Suprapubic skin (tissue), 3 donors: ENCODE measurements around the gene SPRYD4.

Source experiments
- CTCF ChIP-seq, 2 donors: fragments of 200-600 bp in 1 of 2; fragments of 450-650 bp in 1 of 2; sonication (generic) in 1 of 2; IDR thresholded peaks; one replicate each; pipeline ENCODE4 v1.5.1; 2016 to 2019; ENCODE audit warnings: antibody characterized with exemption in 2 of 2, mild to moderate bottlenecking in 1 of 2, moderate library complexity in 1 of 2
- EP300 ChIP-seq: sonication (generic); formaldehyde crosslinking; IDR thresholded peaks from one replicate; pipeline ENCODE4 v1.6.1; 2017; ENCODE audit warnings: antibody characterized with exemption
- POLR2A ChIP-seq, 2 donors: fragments of 450-650 bp; IDR thresholded peaks; one replicate each; pipeline ENCODE4 v1.6.1; 2017; ENCODE audit warnings: antibody characterized with exemption in 2 of 2, mild to moderate bottlenecking in 2 of 2, moderate library complexity in 2 of 2

GRCh38 chr12:56448860-56449621, 19.3 kb upstream of the SPRYD4 start, which contains the start of gene TIMELESS:
- no peak for TF ChIP-seq CTCF (IDR thresholded peaks at IDR 0.05)
- TF ChIP-seq EP300 = no peak
- peak; percentile 21 to 36 for TF ChIP-seq POLR2A (IDR thresholded peaks at IDR 0.05)
